Keratinocyte (primary cell): ENCODE measurements around the gene SCNN1A. TPM values are rescaled to one million over a fixed set of nuclear protein-coding genes. Genes with fewer than 3 reads are reported as not detected.

Source experiments
- DNase-seq: peaks from one replicate; pipeline ENCODE4 v3.0.0-alpha.2; 2011; ENCODE audit warnings: low read depth, missing footprints, low spot score
- FAIRE-seq: peaks from 2 replicates; lab custom pipeline; 2011; peaks lifted over from hg19 to GRCh38; lab: Jason Lieb, UNC
- H2AFZ ChIP-seq: 2 replicates; pipeline ENCODE4 v1.6.0; 2012; ENCODE audit warnings: low read length, control low read depth, inconsistent platforms; ENCODE audit not compliant: control insufficient read depth
- H3K27ac ChIP-seq: 2 replicates; pipeline ENCODE4 v1.5.1; 2011; ENCODE audit warnings: low read length; ENCODE audit not compliant: control insufficient read depth, insufficient read depth
- H3K27me3 ChIP-seq: 3 replicates; pipeline ENCODE4 v1.6.0; 2011; ENCODE audit warnings: low read length; ENCODE audit not compliant: control insufficient read depth, insufficient read depth; ENCODE audit errors: extremely low read depth
- H3K36me3 ChIP-seq, 2 experiments: 2 replicates in 1 of 2; 3 replicates in 1 of 2; pipeline ENCODE4 v1.5.1; 2011; ENCODE audit warnings: low read length in 2 of 2, mild to moderate bottlenecking in 1 of 2; ENCODE audit not compliant: control insufficient read depth in 2 of 2, insufficient read depth in 2 of 2; ENCODE audit errors: extremely low read depth in 1 of 2
- H3K4me1 ChIP-seq: 3 replicates; pipeline ENCODE4 v1.5.1; 2011; ENCODE audit warnings: low read length; ENCODE audit not compliant: control insufficient read depth, insufficient read depth; ENCODE audit errors: extremely low read depth
- H3K4me2 ChIP-seq: 3 replicates; pipeline ENCODE4 v1.6.0; 2011; ENCODE audit warnings: low read depth, low read length; ENCODE audit not compliant: control insufficient read depth, insufficient read depth; ENCODE audit errors: extremely low read depth
- H3K4me3 ChIP-seq, 3 experiments: fragments of 200-600 bp in 1 of 3; sonication (generic) in 1 of 3; 2 replicates in 2 of 3; 3 replicates in 1 of 3; pipeline ENCODE4 v1.5.1; 2011 to 2016; ENCODE audit warnings: low read length in 3 of 3, mild to moderate bottlenecking in 3 of 3, control low read depth in 2 of 3, inconsistent platforms in 1 of 3, low read depth in 1 of 3, mixed read lengths in 1 of 3, mixed run types in 1 of 3, moderate library complexity in 1 of 3; ENCODE audit not compliant: control insufficient read depth in 2 of 3, insufficient read depth in 2 of 3; ENCODE audit errors: extremely low read depth in 1 of 3
- H3K79me2 ChIP-seq: 2 replicates; pipeline ENCODE4 v1.6.0; 2012; ENCODE audit warnings: low read length; ENCODE audit not compliant: control insufficient read depth, insufficient read depth
- H3K9ac ChIP-seq: 3 replicates; pipeline ENCODE4 v1.6.0; 2011; ENCODE audit warnings: low read length; ENCODE audit not compliant: control insufficient read depth, insufficient read depth; ENCODE audit errors: extremely low read depth
- H3K9me1 ChIP-seq: 3 replicates; pipeline ENCODE4 v1.6.0; 2011; ENCODE audit warnings: low read length; ENCODE audit not compliant: control insufficient read depth, insufficient read depth; ENCODE audit errors: extremely low read depth
- H3K9me3 ChIP-seq: 2 replicates; pipeline ENCODE4 v1.5.1; 2012; ENCODE audit warnings: low read depth, low read length; ENCODE audit not compliant: control insufficient read depth
- H4K20me1 ChIP-seq: 3 replicates; pipeline ENCODE4 v1.6.0; 2011; ENCODE audit warnings: low read length; ENCODE audit not compliant: control insufficient read depth, insufficient read depth; ENCODE audit errors: extremely low read depth
- CTCF ChIP-seq, 3 experiments: IDR thresholded peaks in 1 of 3; conservative IDR thresholded peaks in 1 of 3; optimal IDR thresholded peaks in 1 of 3; 2 replicates in 2 of 3; 3 replicates in 1 of 3; pipeline versions ENCODE3 to v1.5.1; 2011; ENCODE audit warnings: low read length in 3 of 3, mild to moderate bottlenecking in 3 of 3, moderate library complexity in 2 of 3, control low read depth in 1 of 3, inconsistent platforms in 1 of 3; ENCODE audit not compliant: insufficient read depth in 2 of 3; ENCODE audit errors: extremely low read depth in 1 of 3
- EZH2 ChIP-seq: IDR thresholded peaks from one replicate; pipeline ENCODE4 v1.6.1; 2012; ENCODE audit warnings: inconsistent platforms, mild to moderate bottlenecking, low read length, moderate library complexity
- dilution Hi-C: fragments of 300-500 bp; cut with MboI; formaldehyde crosslinking; loops from one replicate; pipeline ENCODE4 v1.7.0; 2020; ENCODE audit warnings: low sequenced_read_pairs; ENCODE audit not compliant: extremely low pct_ligation_motif_present
- polyA minus RNA-seq, 3 experiments: library from RNA; depleted of rRNA, polyadenylated mRNA; stranded (reverse); fragments of >200 nt; gene quantifications; 1 replicate in 1 of 3; 2 replicates in 1 of 3; 3 replicates in 1 of 3; pipeline ENCODE4 v1.2.3, GENCODE V29; 2011
- polyA plus RNA-seq, 5 experiments: library from polyadenylated mRNA; depleted of rRNA in 3 of 5; stranded (reverse) in 3 of 5; stranded (forward) in 1 of 5; unstranded in 1 of 5; fragments of >200 nt; gene quantifications; 1 replicate in 1 of 5; 2 replicates in 3 of 5; 3 replicates in 1 of 5; pipeline versions ENCODE4 v1.2.1 to v1.2.3, GENCODE V29; 2011 to 2012; ENCODE audit warnings: missing spikeins in 2 of 5, low read depth in 1 of 5, low replicate concordance in 1 of 5

Gene SCNN1A
- polyA plus RNA-seq, result 3.8 to 13.2 TPM (median 11.1 TPM) in 3 replicates
- polyA plus RNA-seq (2011; ENCODE audit: low read depth), result 21.9 TPM
- 4.1 and 4.5 TPM in 2 replicates for polyA plus RNA-seq (2011; cell fraction: cytosol; rRNA removed)
- polyA plus RNA-seq (2011; cell fraction: nucleus; rRNA removed), result 20.5 and 22.3 TPM in 2 replicates
- polyA plus RNA-seq (2012; ENCODE audit: low replicate concordance), result 12.9 and 30.9 TPM in 2 replicates
- polyA minus RNA-seq, result 9.3 to 37.2 TPM (median 15.6 TPM) in 3 replicates
- polyA minus RNA-seq (2011; cell fraction: cytosol; rRNA and poly(A)+ RNA removed), result 5.0 TPM
- polyA minus RNA-seq (2011; cell fraction: nucleus; rRNA and poly(A)+ RNA removed), result 7.4 and 9.9 TPM in 2 replicates

DNA sequence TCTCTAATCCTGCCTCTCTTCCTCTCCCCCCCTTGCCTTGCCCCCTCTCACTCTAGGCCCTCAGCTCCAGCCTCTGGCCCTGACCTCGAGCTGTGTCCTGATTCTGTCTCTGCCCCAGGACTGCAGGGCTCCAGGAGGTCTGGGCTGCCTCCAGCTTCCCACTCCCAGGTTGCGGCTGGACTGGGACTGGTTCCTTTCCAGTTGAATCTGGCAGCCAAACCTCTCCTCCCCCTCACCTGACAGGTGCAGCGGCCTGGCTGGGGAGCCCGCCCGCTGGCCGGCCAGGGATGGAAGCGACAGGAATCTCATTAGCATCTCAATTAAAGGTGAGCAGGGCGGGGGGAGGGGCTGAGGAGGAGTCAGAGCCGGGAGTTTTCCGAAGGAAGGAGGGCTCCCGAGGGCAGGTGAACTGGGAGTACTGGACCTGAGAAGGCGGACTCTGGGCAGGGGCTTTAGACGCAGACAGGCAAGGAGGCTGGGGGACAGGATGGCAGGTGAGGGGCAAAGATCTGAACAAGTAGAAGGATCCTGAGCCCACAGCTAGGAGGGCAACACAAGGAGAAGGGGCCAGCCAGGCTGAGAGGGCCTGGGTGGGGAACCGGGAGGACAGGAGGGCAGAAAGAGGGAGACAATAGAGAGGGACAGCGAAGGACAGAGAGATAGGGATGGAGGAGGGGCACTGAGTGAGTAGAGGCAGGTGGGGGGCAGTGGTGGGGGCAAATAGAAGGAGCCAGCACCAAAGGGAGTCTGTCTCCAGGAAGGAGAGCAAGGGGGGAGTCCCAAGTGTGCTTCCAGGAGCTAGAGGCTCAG, at the start of gene SCNN1A:
Gene SCNN1A, minus strand, starts transcription at position 295 of the 810 bp plus-strand sequence. CDS start 780 bp downstream, outside the sequence.
- peak within 1 kb of the TSS; percentile 86 for H3K4me2 ChIP-seq
- no peaks in the 10 kb centered on the region for H4K20me1 ChIP-seq
- DNase-seq (no peak), FAIRE-seq (no peak)
- peak within 1 kb of the TSS; percentile 70 for H3K9ac ChIP-seq
- TF ChIP-seq CTCF (optimal IDR thresholded peaks at IDR 0.05 in 1 of 3, IDR thresholded peaks at IDR 0.05 in 1 of 3, conservative IDR thresholded peaks at IDR 0.05 in 1 of 3; ENCODE audit: extremely low read depth in 1 of 3, insufficient read depth in 2 of 3, low read length in 3 of 3) (no peak), EZH2 (no peak)
- peak within 1 kb of the TSS; percentile 89 for H3K27ac ChIP-seq
- peaks cover 13% of the 10 kb centered on the region for H3K79me2 ChIP-seq
- H3K9me1 ChIP-seq, result no peaks in the 10 kb centered on the region
- H3K4me1 ChIP-seq, result peaks cover 80% of the 10 kb centered on the region
- no peaks in the 10 kb centered on the region for H3K27me3 ChIP-seq
- no peaks in the 10 kb centered on the region for H3K9me3 ChIP-seq
- dilution Hi-C loops, result no loop called here
- peak within 1 kb of the TSS; percentile 7 to 57 (median 45) for H3K4me3 ChIP-seq
- H3K36me3 ChIP-seq, result no peaks in the 10 kb centered on the region
- H2AFZ ChIP-seq, result peak within 1 kb of the TSS; percentile 42

- H3K36me3 ChIP-seq, result no peaks in the 10 kb centered on the region
- H3K9ac ChIP-seq, result no peak overlapping the region
- no peak for FAIRE-seq
- H3K9me1 ChIP-seq, result no peaks in the 10 kb centered on the region
- H3K27ac ChIP-seq, result no peak overlapping the region
- H4K20me1 ChIP-seq, result no peaks in the 10 kb centered on the region
- no peaks in the 10 kb centered on the region for H3K79me2 ChIP-seq
- no peaks in the 10 kb centered on the region for H3K4me1 ChIP-seq
- H2AFZ ChIP-seq, result no peak overlapping the region
- no peaks in the 10 kb centered on the region for H3K27me3 ChIP-seq
- dilution Hi-C loops, result no loop called here
- H3K4me2 ChIP-seq, result no peak overlapping the region
- H3K4me3 ChIP-seq, result no peak overlapping the region
- TF ChIP-seq EZH2 (no peak), CTCF (optimal IDR thresholded peaks at IDR 0.05 in 1 of 3, IDR thresholded peaks at IDR 0.05 in 1 of 3, conservative IDR thresholded peaks at IDR 0.05 in 1 of 3; ENCODE audit: extremely low read depth in 1 of 3, insufficient read depth in 2 of 3, low read length in 3 of 3) (no peak)
- H3K9me3 ChIP-seq, result no peaks in the 10 kb centered on the region
- DNase-seq, result no peak
Measured at GRCh38 chr12:6424866-6425265, 49.5 kb upstream of the SCNN1A start.
